ENCODE results near the gene CDK13.
"Not testable (repeated sequence)": the region's sequence is repeated elsewhere in the genome, so short reads cannot be mapped to it uniquely, and the experiment has no call there.

CDK13 gene

DNA sequence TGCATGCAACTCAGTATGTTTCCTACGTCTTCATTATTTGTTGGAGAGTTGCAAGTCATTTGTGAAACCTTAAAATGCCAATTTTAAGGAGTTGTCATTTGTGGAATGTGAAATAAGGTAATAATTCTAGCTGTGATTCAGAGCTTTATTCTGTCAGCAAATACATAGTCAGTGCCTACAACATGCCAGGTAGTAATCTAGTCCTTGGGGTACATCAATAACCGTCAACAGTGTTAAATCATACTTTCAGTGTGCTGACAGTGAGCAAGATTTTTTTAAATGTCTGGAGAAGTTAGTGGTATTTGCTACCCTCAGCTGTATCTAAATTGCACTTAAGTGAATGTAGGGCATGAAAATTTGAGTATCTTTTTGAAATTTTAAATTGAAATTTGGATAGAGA, 147.7 kb downstream of the CDK13 start:
- Histone ChIP-seq H3K4me1 (ENCODE audit: insufficient read depth, insufficient read length) (no peaks in the 10 kb centered on the region), H3K27me3 (ENCODE audit: insufficient read depth, insufficient read length) (no peaks in the 10 kb centered on the region), H3K9ac (ENCODE audit: insufficient read length, low read depth) (no peak overlapping the region), H3K4me3 (ENCODE audit: insufficient read length, low read depth) (no peak overlapping the region), H3K9me3 (ENCODE audit: insufficient read depth, low read length) (no peaks in the 10 kb centered on the region), H3K36me3 (ENCODE audit: insufficient read depth, insufficient read length, low read length) (peaks cover 36% of the 10 kb centered on the region)
- no peak for DNase-seq (ENCODE audit: low read depth, low spot score)
- TF ChIP-seq SUZ12 (IDR thresholded peaks at IDR 0.05; ENCODE audit: extremely low read depth, insufficient read depth, insufficient read length) (no peak), YY1 (IDR thresholded peaks at IDR 0.05; ENCODE audit: insufficient read depth, insufficient read length) (no peak), ZNF274 (IDR thresholded peaks at IDR 0.05; ENCODE audit: low read depth, low read length) (no peak)

GRCh38 chr7:40098810-40099209, 148.8 kb downstream of the CDK13 start:
- Histone ChIP-seq H3K9ac (ENCODE audit: insufficient read length, low read depth) (no peak overlapping the region), H3K4me1 (ENCODE audit: insufficient read depth, insufficient read length) (no peaks in the 10 kb centered on the region)

DNA sequence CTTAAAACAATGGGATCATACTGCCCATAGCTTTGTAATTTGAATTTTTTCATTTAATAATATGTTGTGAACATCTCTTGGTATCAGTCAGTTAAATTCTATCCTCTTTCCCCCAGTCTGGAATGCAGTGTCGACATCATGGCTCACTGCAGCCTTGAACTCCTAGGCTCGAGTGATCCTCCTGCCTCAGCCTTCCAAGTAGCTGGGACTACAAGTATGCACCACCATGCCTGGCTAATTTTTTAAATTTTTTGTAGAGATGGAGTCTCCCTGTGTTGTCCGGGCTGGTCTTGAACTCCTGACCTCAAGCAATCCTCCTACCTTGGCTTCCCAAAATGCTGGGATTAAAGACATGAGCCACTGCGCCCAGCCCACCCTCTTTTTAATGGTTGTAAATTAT, 149.8 kb downstream of the CDK13 start:
- Histone ChIP-seq H3K4me3 (ENCODE audit: insufficient read length, low read depth) (no peak overlapping the region), H3K36me3 (ENCODE audit: insufficient read depth, insufficient read length, low read length) (peaks cover 16% of the 10 kb centered on the region), H3K4me1 (ENCODE audit: insufficient read depth, insufficient read length) (no peaks in the 10 kb centered on the region), H3K9ac (ENCODE audit: insufficient read length, low read depth) (no peak overlapping the region), H3K9me3 (ENCODE audit: insufficient read depth, low read length) (no peaks in the 10 kb centered on the region), H3K27me3 (ENCODE audit: insufficient read depth, insufficient read length) (no peaks in the 10 kb centered on the region)
- no peak for TF ChIP-seq SUZ12 (IDR thresholded peaks at IDR 0.05; ENCODE audit: extremely low read depth, insufficient read depth, insufficient read length)
- TF ChIP-seq YY1 (IDR thresholded peaks at IDR 0.05; ENCODE audit: insufficient read depth, insufficient read length), result no peak
- no peak for TF ChIP-seq ZNF274 (IDR thresholded peaks at IDR 0.05; ENCODE audit: low read depth, low read length)
- DNase-seq (ENCODE audit: low read depth, low spot score), result no peak

More at GRCh38 chr7:40098810-40099209, 148.8 kb downstream of the CDK13 start:
- no peak for TF ChIP-seq YY1 (IDR thresholded peaks at IDR 0.05; ENCODE audit: insufficient read depth, insufficient read length)
- TF ChIP-seq SUZ12 (IDR thresholded peaks at IDR 0.05; ENCODE audit: extremely low read depth, insufficient read depth, insufficient read length), result no peak
- TF ChIP-seq ZNF274 (IDR thresholded peaks at IDR 0.05; ENCODE audit: low read depth, low read length), result no peak
- no peak for DNase-seq (ENCODE audit: low read depth, low spot score)
- H3K4me3 ChIP-seq (ENCODE audit: insufficient read length, low read depth), result no peak overlapping the region
- H3K9me3 ChIP-seq (ENCODE audit: insufficient read depth, low read length), result no peaks in the 10 kb centered on the region
- H3K27me3 ChIP-seq (ENCODE audit: insufficient read depth, insufficient read length), result no peaks in the 10 kb centered on the region
- peaks cover 26% of the 10 kb centered on the region for H3K36me3 ChIP-seq (ENCODE audit: insufficient read depth, insufficient read length, low read length)

GRCh38 chr7:40101201-40101600, 151.1 kb downstream of the CDK13 start:
- no peaks in the 10 kb centered on the region for H3K4me1 ChIP-seq (ENCODE audit: insufficient read depth, insufficient read length)
- no peak for DNase-seq (ENCODE audit: low read depth, low spot score)
- no peak for TF ChIP-seq SUZ12 (IDR thresholded peaks at IDR 0.05; ENCODE audit: extremely low read depth, insufficient read depth, insufficient read length)
- no peak for TF ChIP-seq YY1 (IDR thresholded peaks at IDR 0.05; ENCODE audit: insufficient read depth, insufficient read length)
- no peak for TF ChIP-seq ZNF274 (IDR thresholded peaks at IDR 0.05; ENCODE audit: low read depth, low read length)
- H3K9me3 ChIP-seq (ENCODE audit: insufficient read depth, low read length), result no peaks in the 10 kb centered on the region
- peaks cover 8% of the 10 kb centered on the region for H3K36me3 ChIP-seq (ENCODE audit: insufficient read depth, insufficient read length, low read length)
- H3K27me3 ChIP-seq (ENCODE audit: insufficient read depth, insufficient read length), result no peaks in the 10 kb centered on the region
- no peak overlapping the region for H3K9ac ChIP-seq (ENCODE audit: insufficient read length, low read depth)
- no peak overlapping the region for H3K4me3 ChIP-seq (ENCODE audit: insufficient read length, low read depth)

DNA sequence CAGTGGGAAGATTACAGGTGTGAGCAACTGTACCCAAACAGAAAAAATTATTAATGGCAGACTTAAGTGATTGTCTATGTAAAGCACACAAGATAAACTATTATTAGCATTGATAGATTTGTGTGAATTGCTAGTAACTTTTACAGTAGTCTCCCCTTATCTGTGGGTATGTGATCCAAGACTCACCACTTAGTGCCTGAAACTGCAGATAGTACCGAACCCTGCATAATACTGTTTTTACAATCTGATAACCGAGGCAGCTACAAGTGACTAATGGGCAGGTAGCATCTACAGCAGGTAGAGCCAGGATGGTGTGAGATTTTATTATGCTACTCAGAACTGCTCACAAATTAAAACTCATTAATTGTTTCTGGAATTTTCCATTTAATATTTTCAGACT, 152.8 kb downstream of the CDK13 start:
- Histone ChIP-seq H3K9ac (ENCODE audit: insufficient read length, low read depth) (no peak overlapping the region), H3K4me1 (ENCODE audit: insufficient read depth, insufficient read length) (no peaks in the 10 kb centered on the region), H3K36me3 (ENCODE audit: insufficient read depth, insufficient read length, low read length) (no peaks in the 10 kb centered on the region), H3K9me3 (ENCODE audit: insufficient read depth, low read length) (no peaks in the 10 kb centered on the region), H3K27me3 (ENCODE audit: insufficient read depth, insufficient read length) (no peaks in the 10 kb centered on the region), H3K4me3 (ENCODE audit: insufficient read length, low read depth) (no peak overlapping the region)
- DNase-seq (ENCODE audit: low read depth, low spot score), result no peak
- TF ChIP-seq SUZ12 (IDR thresholded peaks at IDR 0.05; ENCODE audit: extremely low read depth, insufficient read depth, insufficient read length), result no peak
- TF ChIP-seq YY1 (IDR thresholded peaks at IDR 0.05; ENCODE audit: insufficient read depth, insufficient read length), result no peak
- TF ChIP-seq ZNF274 (IDR thresholded peaks at IDR 0.05; ENCODE audit: low read depth, low read length), result no peak

DNA sequence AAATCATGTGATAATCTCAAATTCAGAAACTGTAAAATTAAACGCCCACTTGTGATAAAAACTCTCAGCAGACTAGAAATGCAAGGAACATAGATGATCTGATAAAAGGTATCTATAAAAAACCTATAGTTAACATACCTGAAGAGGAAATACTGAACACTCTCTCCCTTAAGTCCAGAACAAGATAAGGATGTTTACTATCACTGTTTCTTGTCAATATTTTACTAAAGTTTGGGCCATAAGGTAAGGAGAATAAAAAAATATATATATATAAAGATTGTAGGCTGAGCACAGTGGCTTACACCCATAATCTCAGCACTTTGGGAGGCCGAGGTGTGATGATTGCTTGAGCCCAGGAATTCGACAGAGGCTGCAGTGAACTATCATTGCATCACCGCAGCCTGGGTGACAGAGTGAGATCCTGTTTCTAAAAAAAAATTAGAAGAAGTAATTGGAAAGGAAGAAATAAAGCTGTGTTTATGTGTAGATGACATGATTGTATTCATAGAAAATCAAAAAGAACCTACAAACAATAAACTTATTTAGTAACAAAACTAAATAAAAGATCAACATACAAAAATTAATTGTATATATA, 155.9 kb downstream of the CDK13 start:
- H3K9me3 ChIP-seq (ENCODE audit: insufficient read depth, low read length), result no peaks in the 10 kb centered on the region
- H3K27me3 ChIP-seq (ENCODE audit: insufficient read depth, insufficient read length), result no peaks in the 10 kb centered on the region
- H3K4me1 ChIP-seq (ENCODE audit: insufficient read depth, insufficient read length), result no peaks in the 10 kb centered on the region
- H3K4me3 ChIP-seq (ENCODE audit: insufficient read length, low read depth), result no peak overlapping the region
- H3K36me3 ChIP-seq (ENCODE audit: insufficient read depth, insufficient read length, low read length), result no peaks in the 10 kb centered on the region
- H3K9ac ChIP-seq (ENCODE audit: insufficient read length, low read depth), result no peak overlapping the region
- no peak for TF ChIP-seq YY1 (IDR thresholded peaks at IDR 0.05; ENCODE audit: insufficient read depth, insufficient read length)
- TF ChIP-seq ZNF274 (IDR thresholded peaks at IDR 0.05; ENCODE audit: low read depth, low read length), result no peak
- TF ChIP-seq SUZ12 (IDR thresholded peaks at IDR 0.05; ENCODE audit: extremely low read depth, insufficient read depth, insufficient read length), result no peak
- no peak for DNase-seq (ENCODE audit: low read depth, low spot score)

DNA sequence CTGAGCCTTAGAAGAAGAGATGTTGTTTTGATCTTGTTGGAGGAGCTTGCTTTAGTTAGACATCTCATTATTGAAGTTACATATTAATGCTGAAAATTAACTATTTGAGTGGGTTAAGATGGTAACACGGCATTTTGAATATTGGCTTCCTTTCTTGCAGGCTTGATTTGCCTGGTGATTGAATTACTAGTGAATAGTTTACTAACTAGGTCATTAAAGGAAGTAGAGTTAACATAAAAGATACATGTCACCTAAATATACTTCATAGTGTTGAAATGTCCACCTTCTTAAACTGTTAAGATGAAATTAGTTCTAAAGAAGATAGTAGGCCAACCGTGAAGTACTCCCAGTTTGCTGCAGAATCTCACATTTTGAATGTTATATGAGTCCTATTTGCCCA, 165.9 kb downstream of the CDK13 start:
- Histone ChIP-seq H3K9me3 (ENCODE audit: insufficient read depth, low read length) (no peaks in the 10 kb centered on the region), H3K4me3 (ENCODE audit: insufficient read length, low read depth) (no peak overlapping the region), H3K9ac (ENCODE audit: insufficient read length, low read depth) (no peak overlapping the region), H3K4me1 (ENCODE audit: insufficient read depth, insufficient read length) (no peaks in the 10 kb centered on the region), H3K27me3 (ENCODE audit: insufficient read depth, insufficient read length) (no peaks in the 10 kb centered on the region), H3K36me3 (ENCODE audit: insufficient read depth, insufficient read length, low read length) (peaks cover 6% of the 10 kb centered on the region)
- TF ChIP-seq YY1 (IDR thresholded peaks at IDR 0.05; ENCODE audit: insufficient read depth, insufficient read length) (no peak), ZNF274 (IDR thresholded peaks at IDR 0.05; ENCODE audit: low read depth, low read length) (no peak), SUZ12 (IDR thresholded peaks at IDR 0.05; ENCODE audit: extremely low read depth, insufficient read depth, insufficient read length) (no peak)
- DNase-seq (ENCODE audit: low read depth, low spot score), result no peak

DNA sequence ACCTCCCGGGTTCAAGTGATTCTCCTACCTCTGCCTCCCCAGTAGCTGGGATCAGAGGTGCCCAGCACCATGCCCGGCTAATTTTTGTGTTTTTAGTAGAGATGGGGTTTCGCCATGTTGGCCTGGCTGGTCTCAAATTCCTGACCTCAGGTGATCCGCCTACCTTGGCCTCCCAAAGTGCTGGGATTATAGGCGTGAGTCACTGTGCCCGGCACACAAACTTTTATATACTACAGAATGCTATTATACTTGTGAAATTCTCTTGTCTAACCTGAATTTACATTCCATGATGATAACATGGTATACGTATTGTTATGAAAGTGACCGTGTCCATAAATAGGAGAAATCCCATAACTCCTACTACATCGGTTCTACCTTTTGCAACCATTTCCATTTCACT, 167.1 kb downstream of the CDK13 start:
- DNase-seq (ENCODE audit: low read depth, low spot score); H3K4me3 ChIP-seq (ENCODE audit: insufficient read length, low read depth); H3K36me3 ChIP-seq (ENCODE audit: insufficient read depth, insufficient read length, low read length); H3K4me1 ChIP-seq (ENCODE audit: insufficient read depth, insufficient read length); H3K9me3 ChIP-seq (ENCODE audit: insufficient read depth, low read length); H3K27me3 ChIP-seq (ENCODE audit: insufficient read depth, insufficient read length); H3K9ac ChIP-seq (ENCODE audit: insufficient read length, low read depth): not testable (repeated sequence)

DNA sequence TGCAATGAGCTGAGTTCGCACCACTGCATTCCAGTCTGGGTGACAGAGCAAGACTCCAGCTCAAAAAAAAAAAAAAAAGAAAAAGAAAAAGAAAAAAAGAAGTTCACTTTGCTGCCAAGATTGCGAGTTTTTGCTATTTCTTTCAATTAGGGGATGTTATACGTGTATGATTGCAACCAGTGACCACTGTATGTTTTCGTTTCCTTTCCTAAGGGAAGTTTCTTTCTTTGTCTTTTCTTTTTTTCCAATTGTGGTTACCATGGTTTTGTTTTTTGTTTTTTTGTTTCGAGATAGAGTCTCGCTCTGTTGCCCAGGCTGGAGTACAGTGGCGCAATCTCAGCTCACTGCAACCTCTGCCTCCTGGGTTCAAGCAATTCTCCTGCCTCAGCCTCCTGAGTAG, 168.1 kb downstream of the CDK13 start:
- not testable (repeated sequence) for H3K9ac ChIP-seq (ENCODE audit: insufficient read length, low read depth); H3K4me1 ChIP-seq (ENCODE audit: insufficient read depth, insufficient read length); H3K36me3 ChIP-seq (ENCODE audit: insufficient read depth, insufficient read length, low read length); H3K4me3 ChIP-seq (ENCODE audit: insufficient read length, low read depth); DNase-seq (ENCODE audit: low read depth, low spot score); H3K27me3 ChIP-seq (ENCODE audit: insufficient read depth, insufficient read length); H3K9me3 ChIP-seq (ENCODE audit: insufficient read depth, low read length)
